GM19452 (cell line): ENCODE measurements around the gene PNISR.
"Not testable (repeated sequence)": the region's sequence is repeated elsewhere in the genome, so short reads cannot be mapped to it uniquely, and the experiment has no call there.

Experiments
- ATAC-seq: cut with Tn5 transposase; IDR thresholded peaks from one replicate; pipeline ENCODE4 v1.9.1; 2021; ENCODE audit not compliant: unreplicated experiment

PNISR gene, protein sequence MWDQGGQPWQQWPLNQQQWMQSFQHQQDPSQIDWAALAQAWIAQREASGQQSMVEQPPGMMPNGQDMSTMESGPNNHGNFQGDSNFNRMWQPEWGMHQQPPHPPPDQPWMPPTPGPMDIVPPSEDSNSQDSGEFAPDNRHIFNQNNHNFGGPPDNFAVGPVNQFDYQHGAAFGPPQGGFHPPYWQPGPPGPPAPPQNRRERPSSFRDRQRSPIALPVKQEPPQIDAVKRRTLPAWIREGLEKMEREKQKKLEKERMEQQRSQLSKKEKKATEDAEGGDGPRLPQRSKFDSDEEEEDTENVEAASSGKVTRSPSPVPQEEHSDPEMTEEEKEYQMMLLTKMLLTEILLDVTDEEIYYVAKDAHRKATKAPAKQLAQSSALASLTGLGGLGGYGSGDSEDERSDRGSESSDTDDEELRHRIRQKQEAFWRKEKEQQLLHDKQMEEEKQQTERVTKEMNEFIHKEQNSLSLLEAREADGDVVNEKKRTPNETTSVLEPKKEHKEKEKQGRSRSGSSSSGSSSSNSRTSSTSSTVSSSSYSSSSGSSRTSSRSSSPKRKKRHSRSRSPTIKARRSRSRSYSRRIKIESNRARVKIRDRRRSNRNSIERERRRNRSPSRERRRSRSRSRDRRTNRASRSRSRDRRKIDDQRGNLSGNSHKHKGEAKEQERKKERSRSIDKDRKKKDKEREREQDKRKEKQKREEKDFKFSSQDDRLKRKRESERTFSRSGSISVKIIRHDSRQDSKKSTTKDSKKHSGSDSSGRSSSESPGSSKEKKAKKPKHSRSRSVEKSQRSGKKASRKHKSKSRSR

DNA sequence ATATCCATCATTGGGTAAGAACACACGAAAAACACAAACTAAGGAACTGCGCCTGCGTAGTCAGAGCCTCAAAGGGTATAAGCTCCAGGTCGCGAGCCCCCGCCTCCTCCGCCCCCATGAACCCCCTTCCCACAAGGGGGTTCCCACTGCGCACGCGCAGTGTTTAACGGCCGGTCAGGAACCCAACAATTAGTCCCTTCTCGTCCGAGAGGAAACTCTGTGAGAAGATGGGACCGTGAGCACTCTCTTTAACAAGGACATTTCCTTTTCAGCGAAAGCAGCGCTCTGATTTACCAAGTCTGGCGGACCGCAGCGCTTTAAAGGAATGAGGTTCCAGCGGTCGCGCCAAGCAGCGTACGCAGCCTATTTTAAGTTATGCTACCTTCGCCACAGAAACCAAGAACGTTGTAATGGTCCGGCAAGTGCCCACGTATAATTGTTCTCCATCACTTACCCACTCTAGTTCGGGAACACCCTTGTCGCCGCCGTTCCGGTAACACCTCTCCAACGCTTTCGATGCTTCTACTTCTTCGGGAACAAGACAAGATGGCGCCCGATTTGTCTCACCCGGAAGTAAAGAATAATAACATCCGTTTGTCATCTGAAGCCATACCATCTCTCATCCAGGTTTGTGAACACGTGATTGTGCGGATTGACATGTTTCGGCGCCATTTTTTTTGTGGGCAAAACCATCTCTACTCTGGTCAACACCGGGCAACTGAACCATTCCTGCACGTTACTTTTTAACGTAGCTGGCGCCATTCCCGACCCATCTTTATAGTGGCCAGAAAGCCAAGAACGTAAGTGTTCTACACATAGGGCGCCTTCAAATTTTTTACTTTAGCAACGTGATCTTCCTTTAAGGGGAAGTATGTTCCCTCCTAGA, at the start of gene PNISR:
TSS of gene PNISR (minus strand) at position 548 of the 886 bp plus-strand sequence. CDS start 10,649 bp downstream, outside the sequence.
- ATAC-seq, result peak; percentile 87

DNA sequence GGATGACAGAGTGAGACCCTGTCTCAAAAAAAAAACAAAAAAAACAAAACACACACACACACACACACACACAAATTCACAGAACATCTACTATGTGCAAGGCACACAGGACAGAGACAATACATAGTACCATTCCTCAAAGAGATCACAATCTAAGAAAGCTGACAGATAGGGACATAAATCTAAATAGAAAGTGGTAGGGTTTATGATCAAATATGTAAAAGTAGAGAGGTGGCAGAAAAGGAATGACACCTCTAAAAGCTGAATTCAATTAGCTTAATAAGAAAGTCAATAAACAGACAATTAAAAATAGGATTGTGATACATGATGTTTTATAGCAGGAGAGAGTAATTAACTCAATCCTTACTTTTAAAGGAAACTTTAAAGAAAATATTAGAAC, 48.6 kb upstream of the PNISR start:
- no peak for ATAC-seq

DNA sequence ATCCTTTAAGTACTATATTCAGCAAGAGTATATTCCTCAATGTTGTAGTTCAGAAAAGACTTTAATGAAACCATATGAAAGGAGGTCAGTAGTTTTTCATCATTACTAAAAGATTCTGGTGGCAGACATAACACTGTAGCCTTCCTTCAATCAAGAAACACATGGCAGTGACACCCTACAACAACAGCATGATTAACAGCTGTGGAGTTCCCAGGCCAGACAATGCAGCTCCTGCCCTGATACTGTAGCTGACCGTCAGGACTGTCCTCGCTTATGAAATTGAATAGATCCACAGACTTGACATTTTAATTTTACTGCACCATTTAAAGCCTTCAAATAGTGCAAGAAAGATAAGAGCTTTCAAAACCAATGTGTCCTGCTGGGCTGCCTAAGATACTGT, 46.5 kb upstream of the PNISR start:
- ATAC-seq, result no peak

DNA sequence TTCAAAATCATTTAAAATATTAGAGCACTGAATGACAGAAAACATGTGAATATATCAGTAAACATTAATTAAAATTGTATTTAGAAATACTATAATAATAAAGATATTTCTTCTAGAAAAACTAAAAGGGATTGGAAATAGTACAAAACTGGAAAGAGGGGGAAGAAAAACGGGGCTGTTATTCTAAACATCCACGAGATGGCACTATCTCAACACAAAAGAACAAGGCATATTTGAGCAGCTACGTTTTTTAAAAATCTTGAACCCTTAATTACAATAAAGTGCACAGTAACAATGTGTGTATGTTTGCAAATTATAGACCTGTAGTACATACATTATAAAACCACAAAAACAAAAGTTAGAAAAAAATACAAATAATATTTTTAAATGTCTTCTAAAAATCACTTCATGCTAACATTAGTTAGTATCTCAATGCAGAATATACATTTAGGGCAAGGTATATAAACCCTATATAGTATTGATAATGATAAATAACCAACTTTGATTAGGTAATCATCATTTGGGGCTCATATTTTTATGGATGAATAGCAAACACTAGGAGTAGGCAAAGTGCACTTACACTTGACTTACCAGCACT, 42.5 kb upstream of the PNISR start:
- no peak for ATAC-seq

DNA sequence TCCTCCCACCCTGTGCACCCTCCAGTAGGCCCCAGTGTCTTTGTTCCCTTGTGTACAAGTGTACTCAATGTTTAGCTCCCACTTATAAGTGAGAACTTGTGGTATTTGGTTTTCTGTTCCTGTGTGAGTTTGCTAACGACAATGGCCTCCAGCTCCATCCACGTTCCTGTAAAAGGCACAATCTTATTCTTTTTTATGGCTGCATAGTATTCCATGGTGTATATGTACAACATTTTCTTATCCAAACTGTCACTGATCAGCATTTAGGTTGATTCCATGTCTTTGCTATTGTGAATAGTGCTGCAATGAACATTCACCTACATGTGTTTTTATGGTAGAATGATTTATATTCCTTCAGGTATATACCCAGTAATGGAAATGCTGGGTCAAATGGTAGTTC, 34.0 kb upstream of the PNISR start:
- ATAC-seq, result not testable (repeated sequence)

DNA sequence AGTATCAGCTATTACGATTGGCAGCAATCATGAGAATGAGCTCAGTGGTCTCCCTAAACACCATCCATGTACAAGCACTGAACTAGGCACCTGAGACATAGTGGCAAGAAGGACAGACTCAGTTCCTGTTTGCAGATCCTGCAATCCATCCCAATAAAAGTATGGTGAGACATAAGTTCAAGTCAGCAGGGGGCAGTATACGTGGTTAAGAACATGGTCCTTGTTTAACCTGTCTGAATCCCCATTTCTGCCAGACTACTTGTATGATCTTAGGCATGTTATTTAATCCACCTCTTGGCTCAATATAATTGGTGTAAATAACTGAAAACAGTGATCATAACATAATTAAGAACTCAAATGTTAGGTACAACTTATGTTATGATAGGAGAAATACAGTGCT, 33.2 kb upstream of the PNISR start:
- no peak for ATAC-seq

DNA sequence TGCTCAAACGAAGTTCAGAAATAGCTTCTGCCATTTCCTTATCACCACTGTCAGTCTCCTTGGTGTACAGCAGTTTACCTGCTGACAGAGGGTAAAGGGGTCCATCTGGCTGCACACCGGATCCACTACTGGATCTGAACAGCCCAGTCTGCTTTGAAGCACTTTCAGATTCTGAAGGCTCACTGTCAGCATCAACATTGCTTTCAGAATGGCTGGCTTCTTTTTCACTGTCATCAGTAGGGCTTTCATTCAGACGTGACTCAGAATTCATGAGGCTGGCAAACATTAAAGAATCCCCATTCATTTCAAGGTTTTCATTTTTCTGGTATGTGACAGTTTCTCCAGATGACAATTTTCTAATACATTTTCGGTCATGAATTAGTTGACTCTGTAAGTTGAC, 21.0 kb upstream of the PNISR start:
- no peak for ATAC-seq

DNA sequence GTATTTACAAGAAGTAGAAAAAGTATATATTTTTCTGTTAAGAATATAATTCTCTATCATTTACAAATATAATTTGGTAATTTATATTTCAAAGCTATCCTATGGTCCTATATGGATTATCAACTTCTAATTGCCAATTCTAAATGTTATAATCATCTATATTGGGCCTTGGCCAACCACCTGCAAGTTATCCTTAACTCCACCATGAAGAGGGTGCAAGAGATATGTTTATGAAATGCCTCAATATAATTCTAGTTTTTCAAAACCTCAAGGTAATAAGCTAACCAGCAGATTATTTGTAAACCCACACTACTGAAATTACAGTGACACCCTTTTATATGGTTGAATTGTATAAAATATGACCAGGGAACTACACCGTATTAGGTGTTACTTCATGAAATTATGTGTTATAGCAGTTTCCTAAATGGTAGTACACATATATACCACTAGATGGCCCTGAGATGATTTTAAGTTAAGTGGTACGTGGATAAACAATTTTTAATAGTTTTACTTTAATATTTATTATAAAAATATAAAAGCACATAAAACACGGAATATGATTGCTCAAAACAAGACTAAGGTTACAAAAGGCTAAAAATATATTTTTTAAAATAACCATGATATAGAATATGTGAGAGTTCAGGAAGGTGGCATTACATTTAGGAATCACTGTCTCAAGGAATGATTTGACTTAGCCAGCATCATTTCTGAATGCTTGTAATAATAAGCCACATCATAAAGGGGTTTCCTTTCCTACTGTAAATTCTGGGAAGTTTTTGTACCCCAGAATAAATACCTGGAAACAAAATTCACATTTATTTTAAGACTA, 9.8 kb upstream of the PNISR start:
- ATAC-seq, result peak; percentile 91

DNA sequence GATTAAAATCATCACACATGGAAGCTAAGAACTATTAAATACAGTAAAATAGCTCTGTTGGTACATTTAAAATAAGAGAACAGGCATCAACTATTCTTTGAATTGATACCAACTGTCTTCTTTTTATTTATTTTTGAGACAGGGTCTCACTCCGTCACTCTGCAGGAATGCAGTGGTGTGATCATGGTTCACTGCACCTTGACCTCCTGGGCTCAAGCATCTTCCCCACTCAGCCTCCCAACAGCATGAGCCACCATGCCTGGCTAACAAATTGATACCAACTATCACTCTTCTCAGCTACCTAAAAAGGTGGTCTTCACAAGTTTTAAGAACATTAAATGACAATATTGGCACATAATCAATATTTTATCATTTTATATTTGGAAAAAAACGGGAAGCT, 7.8 kb upstream of the PNISR start:
- no peak for ATAC-seq

DNA sequence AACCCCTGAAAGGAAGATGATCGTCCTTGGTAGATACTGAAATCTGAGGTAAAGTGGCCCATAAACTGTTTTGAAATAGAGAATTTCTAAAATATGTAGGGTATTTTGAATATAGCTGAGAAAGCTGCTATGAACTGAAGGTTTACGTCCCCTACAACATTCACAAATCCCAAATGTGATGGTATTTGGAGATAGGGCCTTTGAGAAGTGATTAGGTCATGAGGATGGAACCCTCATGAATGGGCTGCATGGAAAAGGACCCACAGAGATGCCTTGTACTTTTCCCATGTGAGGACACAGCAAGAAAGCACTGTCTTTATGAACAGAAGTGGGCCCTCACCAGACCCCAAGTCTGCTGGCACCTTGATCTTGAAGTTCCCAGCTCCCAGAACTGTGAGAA, 6.8 kb upstream of the PNISR start:
- ATAC-seq, result no peak

DNA sequence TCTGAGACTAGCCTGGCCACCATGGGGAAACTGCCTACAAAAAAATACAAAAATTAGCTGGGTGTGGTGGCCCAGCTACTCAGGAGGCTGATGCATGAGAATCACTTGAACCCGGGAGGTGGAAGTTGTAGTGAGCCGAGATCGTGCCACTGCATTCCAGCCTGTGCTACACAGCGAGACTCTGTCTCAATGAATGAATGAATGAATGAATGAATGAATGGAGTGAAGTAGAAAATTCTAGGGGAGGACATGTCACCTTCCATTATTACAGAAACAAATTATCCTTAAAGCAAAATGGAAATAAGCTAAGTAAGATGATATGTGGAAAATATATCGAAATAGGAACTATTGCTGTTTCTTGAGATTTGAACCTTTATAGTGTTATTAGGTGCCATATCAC, 2.9 kb upstream of the PNISR start:
- no peak for ATAC-seq

DNA sequence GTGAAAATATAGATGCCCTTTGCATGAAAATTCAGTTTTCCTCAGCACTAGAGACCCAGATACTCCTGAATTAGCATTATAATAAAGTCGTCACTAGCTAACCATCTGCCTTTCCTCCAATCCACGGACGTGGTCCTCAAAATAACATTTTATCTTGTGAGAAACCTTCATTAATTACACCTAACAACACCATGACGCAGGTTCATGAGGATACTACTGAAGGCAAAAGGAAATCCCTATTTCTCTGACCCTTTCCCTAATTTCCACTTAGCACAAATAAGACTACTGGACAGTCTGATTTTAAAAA, 1.3 kb upstream of the PNISR start:
- ATAC-seq, result no peak

DNA sequence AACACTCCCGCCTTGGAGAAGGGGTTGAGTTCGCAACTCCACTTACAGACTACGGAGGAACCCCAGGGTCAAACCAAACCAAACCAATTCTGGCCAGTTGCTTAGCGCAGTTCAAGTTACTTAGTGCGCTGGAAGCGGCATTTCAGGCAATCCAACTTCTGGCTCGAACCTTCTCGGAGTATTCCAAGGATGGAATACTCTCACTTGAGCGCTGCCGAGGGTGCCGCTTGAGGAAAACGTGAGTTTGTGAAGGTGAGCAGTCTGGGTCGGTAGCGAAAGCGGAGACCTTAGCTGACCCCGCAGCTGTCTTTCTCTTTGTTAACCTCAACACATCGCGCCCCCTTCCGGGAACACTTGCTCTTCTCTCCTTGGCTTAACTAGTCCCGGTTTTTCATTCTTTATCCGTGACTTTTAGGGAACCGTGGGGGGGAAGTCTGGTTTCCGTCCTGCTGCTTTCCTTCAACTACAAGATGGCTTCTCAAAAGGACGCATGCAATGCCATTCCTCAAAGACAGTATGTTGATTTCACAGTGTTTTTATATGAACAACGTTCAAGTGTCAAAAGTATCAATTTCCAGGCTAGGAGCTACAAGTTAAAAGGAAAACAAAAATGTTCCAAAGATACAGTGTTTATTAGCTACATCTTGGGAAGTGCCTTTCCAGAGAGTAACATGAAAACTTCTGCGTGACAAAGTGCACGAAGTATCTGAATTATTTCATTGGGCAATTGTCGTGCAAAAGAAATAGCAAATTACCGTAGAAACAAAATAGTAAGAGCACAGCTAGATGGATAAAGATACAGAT, 741 bp upstream of the PNISR start:
- peak; percentile 54 for ATAC-seq

DNA sequence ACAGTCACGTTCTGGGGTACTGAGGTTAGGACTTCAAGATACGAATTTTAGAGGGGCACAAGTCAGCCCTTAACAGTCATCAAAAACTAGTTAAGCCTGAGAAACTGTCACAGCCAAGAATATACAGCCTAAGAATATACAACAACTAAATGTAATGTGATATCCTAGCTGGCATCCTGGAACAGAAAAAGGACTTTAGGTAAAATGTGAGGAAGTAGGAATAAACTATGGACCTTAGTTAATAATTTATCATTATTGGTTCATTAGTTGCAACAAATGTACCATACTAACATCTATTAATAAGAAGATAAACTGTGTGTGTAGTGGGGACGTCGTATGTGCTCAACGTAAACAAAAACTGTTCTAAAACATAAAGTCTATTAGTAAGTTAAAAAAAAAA, 1.1 kb downstream of the PNISR start:
- ATAC-seq, result no peak

DNA sequence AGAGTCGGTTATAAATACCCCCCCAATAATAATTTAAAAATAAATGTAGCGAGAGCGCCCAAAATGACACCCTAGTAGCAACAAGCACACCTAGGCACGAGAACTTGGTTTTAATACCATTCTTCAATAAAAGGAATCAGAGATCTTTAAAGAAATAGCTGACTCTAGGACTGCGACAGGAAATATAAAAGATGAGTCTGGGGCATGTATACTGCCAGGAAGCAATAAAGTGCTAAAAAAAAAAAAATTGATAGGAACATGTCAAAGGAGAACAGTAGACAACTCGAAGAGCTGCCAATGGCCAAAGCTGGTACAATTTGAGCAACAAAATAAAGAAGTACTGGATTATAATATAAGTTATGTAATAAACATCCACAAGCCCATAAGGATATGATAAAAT, 2.2 kb downstream of the PNISR start:
- no peak for ATAC-seq

DNA sequence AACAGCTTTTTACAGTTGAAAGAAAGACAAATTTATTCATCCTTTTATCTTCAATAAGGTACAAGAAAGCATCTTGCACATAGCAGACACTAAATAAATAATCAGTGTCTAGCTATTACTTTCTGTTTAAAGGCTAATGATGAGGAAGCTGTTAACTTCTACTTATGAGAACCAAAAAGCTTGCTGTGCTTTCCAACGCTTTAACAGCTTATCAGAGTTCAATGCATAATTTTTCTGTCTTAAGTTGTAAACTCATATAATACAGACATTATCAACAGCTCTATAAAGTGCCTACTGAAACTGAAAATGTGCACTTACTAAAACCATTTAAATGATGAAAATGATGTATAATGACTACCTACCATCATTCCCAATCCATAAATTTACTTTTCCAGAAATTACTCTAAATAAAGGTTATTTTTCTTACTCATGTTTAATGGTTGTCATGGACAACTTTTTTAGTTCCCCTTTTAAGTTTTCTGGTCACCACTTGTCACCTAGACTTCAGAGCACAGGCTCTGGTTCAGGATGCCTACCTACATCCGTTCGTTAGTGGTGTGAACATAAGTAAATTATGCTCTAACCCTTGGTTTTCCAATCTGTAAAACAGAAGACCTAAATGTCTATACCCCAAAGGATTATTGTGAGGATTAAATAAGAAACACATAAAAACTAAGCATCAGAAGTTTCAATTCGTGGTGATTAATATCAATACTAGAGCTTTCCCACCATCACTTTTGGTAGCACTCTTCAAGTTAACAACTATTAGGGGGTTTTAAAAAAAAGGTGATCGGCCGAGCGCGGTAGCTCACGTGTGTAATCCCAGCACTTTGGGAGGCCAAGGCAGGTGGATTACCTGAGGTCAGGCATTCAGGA, 8.0 kb downstream of the PNISR start:
- ATAC-seq, result peak; percentile 90

DNA sequence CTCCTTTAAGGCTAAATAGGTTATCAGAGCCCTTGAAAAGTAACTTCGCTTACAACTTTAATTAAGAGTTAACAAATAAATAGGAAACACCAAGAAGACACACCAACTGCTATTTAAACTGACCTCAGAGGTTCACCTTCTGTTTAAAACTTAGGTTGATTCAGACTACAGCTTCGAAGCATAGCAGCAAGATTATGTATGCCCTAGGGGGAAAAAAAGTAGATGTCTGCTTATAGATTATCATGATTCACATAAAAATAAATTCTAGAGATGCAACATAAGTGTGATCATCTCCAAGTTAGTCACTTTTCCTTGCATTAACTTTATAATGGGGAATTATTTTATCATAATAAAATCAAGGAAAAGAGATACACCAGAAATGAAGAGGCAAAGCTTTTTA, 8.9 kb downstream of the PNISR start:
- no peak for ATAC-seq

DNA sequence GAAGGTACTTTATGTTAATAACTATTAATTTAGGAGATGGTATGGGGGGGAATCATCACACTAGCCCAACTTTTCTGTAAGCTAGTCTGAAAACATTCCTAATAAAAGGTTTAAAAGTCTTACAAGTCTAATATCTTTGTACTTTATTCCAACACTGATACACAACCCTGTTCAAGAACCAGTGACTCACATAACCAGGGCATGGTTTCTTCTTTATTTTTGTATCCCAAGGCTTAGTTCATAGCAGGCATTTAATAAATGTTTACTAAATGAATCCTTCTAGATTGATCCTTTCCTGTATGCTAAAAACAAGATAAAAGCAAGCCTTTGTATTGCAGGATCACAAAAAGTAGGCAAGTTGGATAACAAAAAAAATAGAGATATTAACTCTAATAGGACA, 9.7 kb downstream of the PNISR start:
- ATAC-seq, result no peak
